GM19035 (cell line): Measurements from ENCODE around the gene NEK5.

Experiments
- ATAC-seq: cut with Tn5 transposase; IDR thresholded peaks from one replicate; pipeline ENCODE4 v1.9.1; 2021; ENCODE audit not compliant: unreplicated experiment

Gene NEK5

DNA sequence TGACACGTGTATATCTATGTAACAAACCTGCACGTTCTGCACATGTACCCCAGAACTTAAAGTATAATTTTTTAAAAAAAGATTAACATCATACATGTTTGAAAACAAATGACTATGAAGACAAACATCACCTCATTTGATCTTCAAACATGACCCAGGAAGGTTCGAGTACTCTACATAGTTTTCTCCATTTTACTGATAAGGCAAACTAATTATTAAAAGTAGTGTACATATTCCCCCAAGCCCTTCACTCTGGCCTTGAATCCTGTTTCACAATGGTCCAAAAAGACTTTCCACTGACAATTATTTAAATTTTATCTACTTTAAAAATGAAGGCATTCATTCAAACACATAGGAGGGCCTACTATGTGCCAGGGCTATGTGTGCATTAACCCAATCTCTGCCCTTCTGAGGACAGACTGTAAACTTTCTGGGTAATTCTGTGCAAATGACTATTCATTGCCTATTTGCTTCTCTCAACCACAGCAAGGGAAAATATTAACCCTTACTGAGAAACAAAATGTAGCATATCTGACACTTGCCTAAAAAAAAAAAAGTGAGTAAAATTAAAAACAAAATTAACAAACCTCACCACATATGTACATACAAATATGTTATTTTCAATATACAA is 139.8 kb downstream of the NEK5 start:
- ATAC-seq: no peak
